ENCODE data around the gene DLG1.
"Not testable (repeated sequence)": the region's sequence is repeated elsewhere in the genome, so short reads cannot be mapped to it uniquely, and the experiment has no call there.

The DLG1 gene

GRCh38 chr3:197283045-197283444 lies 15.4 kb downstream of the DLG1 start:
- DNase-seq, result no peak

GRCh38 chr3:197281849-197282248 lies 16.6 kb downstream of the DLG1 start:
- no peak for DNase-seq

- no peak for DNase-seq
These were observed 18.3 kb downstream of the DLG1 start for GRCh38 chr3:197280156-197280555.

- DNase-seq, result no peak
These were observed 19.5 kb downstream of the DLG1 start for GRCh38 chr3:197278933-197279332.

GRCh38 chr3:197276808-197277207 lies 21.6 kb downstream of the DLG1 start:
- DNase-seq, result not testable (repeated sequence)

- no peak for DNase-seq
These were observed 27.7 kb downstream of the DLG1 start for GRCh38 chr3:197270558-197271317.

GRCh38 chr3:197269024-197269423 lies 29.4 kb downstream of the DLG1 start:
- DNase-seq, result no peak

- no peak for DNase-seq
These were observed 30.1 kb downstream of the DLG1 start for GRCh38 chr3:197268294-197268693.

GRCh38 chr3:197266331-197266730 lies 32.1 kb downstream of the DLG1 start:
- DNase-seq, result no peak

GRCh38 chr3:197262709-197263108 lies 35.7 kb downstream of the DLG1 start:
- DNase-seq, result no peak

GRCh38 chr3:197261164-197261509 lies 37.3 kb downstream of the DLG1 start:
- DNase-seq, result no peak

GRCh38 chr3:197260491-197261163 lies 37.8 kb downstream of the DLG1 start:
- no peak for DNase-seq

- DNase-seq, result no peak
These were observed 39.3 kb downstream of the DLG1 start for GRCh38 chr3:197259096-197259495.

- DNase-seq, result no peak
These were observed 40.1 kb downstream of the DLG1 start for GRCh38 chr3:197258168-197258755.

- no peak for DNase-seq
These were observed 40.7 kb downstream of the DLG1 start for GRCh38 chr3:197257711-197258110.

GRCh38 chr3:197256836-197257444 lies 41.5 kb downstream of the DLG1 start:
- DNase-seq, result peak; percentile 39

- no peak for DNase-seq
These were observed 42.3 kb downstream of the DLG1 start for GRCh38 chr3:197256104-197256503.

- no peak for DNase-seq
These were observed 45.0 kb downstream of the DLG1 start for GRCh38 chr3:197253238-197253947.

- no peak for DNase-seq
These were observed 48.9 kb downstream of the DLG1 start for GRCh38 chr3:197249542-197249941.

- DNase-seq, result no peak
These were observed 50.1 kb downstream of the DLG1 start for GRCh38 chr3:197248341-197248740.

- DNase-seq, result no peak
These were observed 53.7 kb downstream of the DLG1 start for GRCh38 chr3:197244751-197245150.

- no peak for DNase-seq
These were observed 55.5 kb downstream of the DLG1 start for GRCh38 chr3:197242784-197243432.

- DNase-seq, result no peak
These were observed 57.2 kb downstream of the DLG1 start for GRCh38 chr3:197241173-197241572.
